AG09319 (cell line): Measurements from ENCODE around the gene KCNF1.

Source experiments
- DNase-seq: peaks from one replicate; pipeline ENCODE4 v3.0.0-alpha.2; 2010; ENCODE audit warnings: low read depth; ENCODE audit errors: extremely low read depth
- TF ChIP-seq, protein P1 (sequence below): IDR thresholded peaks from 2 replicates; pipeline ENCODE4 v1.5.1; 2011; ENCODE audit warnings: low read depth, mild to moderate bottlenecking, inconsistent platforms, low read length, moderate library complexity

KCNF1 gene

DNA sequence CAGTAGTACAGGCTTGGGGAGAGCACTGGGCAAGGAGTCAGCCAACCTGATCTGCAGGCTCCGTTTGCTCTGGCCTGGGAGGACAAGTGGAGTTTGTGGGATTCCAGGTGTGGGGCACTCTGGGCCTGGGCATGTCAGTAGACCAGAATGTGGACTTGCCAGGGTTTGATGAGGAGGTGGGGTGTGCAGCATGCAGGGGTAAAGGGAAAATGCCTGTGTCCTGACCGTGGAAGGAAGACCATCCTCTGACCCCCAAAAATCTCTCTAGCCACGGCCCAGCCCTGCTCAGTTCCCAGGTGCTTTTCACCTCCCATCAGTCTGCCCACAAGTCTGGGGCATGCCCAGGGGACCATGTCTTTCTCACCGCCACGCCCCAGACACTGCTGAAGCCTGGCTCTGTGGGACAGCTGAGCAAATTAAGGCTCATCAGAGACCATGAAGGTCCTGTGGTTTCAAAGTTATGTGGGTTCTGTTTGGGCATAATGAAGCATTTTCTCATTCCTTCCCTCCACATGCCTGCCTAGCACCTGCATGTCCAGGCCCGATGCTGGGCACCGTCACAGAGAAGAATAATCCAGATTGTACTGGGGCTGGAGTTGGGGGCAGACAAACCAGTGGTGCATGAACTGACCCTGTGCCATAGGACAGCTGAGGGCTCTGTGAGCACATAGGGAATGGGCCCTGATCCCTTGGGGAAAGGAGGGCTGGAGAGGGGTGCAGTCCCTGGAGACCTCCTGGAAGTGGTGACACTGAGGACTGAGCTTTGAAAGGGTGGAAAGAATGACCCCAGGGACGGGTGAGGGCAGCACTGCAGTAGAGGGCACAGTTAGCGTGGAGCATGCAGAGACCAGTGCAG lies 6.5 kb upstream of the KCNF1 start:
- TF ChIP-seq, protein P1, sequence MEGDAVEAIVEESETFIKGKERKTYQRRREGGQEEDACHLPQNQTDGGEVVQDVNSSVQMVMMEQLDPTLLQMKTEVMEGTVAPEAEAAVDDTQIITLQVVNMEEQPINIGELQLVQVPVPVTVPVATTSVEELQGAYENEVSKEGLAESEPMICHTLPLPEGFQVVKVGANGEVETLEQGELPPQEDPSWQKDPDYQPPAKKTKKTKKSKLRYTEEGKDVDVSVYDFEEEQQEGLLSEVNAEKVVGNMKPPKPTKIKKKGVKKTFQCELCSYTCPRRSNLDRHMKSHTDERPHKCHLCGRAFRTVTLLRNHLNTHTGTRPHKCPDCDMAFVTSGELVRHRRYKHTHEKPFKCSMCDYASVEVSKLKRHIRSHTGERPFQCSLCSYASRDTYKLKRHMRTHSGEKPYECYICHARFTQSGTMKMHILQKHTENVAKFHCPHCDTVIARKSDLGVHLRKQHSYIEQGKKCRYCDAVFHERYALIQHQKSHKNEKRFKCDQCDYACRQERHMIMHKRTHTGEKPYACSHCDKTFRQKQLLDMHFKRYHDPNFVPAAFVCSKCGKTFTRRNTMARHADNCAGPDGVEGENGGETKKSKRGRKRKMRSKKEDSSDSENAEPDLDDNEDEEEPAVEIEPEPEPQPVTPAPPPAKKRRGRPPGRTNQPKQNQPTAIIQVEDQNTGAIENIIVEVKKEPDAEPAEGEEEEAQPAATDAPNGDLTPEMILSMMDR = no peak
- no peak for DNase-seq

DNA sequence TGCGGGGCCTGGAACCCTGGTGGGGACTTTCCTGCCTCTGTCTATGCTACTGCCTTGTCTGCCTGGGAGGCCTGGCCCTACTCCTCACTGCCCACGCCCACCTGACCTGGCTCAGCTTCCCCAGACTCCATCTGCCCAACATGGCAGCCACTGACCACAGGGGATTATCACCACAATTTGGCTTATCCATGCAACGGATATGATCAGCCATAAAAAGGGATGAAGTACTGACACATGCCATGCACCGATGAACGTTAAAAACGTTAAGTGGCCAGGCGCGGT lies 5.9 kb upstream of the KCNF1 start:
- DNase-seq = no peak
- TF ChIP-seq, protein P1 = no peak

DNA sequence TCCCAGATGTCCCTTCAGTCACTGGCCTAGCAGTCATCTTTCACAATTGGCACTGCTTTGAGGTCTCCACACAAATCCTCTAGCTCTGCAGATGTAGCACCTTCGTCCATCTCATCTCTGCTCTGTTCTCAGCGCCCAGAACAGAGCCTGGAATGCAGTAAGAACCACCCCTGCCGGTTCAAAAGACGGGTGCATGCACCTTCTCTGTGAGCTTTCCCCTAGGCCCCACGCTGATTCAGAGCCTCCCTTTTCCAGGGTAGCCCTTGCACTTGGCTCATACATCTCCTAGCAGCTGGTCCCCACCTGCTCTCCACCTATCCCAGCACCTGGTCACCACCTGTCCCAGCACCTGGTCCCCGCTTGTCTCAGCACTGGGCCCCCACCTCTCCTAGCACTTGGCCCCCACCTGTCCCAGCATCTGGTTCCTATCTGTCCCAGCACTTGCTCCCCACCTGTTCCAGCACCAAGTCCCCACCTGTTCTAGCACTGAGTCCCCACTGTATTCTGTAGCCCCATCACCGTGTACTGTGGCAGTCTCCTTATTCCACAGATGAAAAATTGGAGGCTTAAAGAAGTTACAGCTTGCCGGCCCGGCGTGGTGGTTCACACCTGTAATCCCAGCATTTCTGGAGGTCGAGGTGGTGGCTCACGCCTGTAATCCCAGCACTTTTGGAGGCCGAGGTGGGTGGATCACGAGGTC lies 4.7 kb upstream of the KCNF1 start:
- DNase-seq = no peak
- TF ChIP-seq, protein P1 = no peak

DNA sequence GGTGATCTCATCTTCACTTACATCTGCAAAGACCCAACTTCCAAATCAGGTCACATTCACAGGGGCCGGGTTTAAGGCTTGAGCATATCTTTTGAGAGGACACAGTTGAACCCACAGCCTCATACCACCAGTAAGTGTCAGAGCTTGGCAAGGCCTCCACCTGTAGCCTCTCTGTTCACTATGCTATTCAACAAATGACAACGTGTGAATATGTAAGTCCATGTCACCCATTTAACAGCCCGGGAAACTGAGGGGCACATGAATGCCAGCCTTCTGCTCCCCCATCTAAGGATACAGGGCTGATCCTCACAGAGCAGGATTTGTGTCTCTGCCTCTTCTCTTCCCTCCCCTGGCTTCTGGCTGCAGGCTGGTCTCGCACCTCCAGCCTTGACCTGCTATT lies 3.5 kb upstream of the KCNF1 start:
- TF ChIP-seq, protein P1 = no peak

DNA sequence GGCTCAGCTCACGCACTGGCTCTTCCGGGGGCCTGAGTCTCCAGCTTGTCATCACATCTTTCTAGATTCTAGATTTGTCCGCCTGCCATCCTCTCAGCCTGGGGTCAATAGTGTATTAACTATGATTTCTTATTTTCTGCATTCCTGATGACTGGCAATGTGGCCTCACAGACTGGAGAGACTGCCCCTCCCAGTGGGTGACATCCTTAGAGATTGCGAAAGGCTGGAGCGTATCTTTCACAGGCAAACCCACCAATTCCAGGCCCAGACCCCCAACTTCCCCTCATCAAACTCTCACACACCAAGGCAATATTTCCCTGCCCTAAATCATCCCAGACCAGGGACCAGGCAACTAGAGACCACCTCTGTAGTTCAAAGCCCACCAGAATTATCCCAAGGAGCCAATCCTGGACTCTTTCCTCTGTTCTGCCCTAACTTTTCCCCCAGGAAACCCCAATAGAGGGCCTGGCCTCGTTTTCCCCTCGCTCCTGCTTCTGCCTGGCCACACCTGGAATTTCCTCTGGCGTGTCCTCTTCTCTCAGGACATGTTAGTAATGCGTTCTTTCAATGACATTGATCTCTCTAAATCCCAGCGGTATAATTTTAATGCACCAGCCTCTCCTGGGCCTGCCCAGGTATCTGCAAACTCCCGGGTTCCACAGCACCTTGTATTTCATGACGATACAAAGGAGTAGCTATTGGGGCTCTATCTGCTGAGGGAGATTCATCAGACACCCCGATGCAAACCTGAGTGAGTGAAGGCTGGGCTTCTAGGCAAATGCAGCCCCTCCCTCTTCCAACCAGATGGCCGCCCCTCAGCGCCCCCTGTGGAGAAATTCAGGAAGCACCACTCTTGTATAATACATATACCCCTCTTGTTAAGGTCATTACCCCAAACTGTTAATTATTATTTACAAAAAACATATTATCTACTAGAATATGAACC lies 2.4 kb upstream of the KCNF1 start:
- DNase-seq = no peak
- TF ChIP-seq, protein P1 = peak; percentile 33

More for the DNA sequence above, 3.5 kb upstream of the KCNF1 start:
- DNase-seq = no peak

DNA sequence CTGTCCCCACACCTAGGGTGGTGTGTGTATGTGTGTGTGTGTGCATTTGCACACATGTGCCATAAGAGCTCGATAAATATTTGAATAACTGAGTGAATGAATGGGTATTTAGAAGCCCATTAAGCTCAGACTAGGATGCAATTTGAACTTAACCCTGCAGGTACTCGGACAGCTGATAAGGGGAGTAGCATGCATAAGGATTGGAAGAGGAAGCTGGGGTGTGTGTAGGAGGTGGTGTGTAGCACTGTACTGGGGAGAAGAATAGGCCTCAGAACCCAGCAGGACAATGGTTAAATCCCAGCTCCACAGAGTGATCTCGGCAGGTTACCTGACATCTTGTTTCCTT lies 1.8 kb upstream of the KCNF1 start:
- TF ChIP-seq, protein P1 = no peak
- DNase-seq = no peak
